Measurements from ENCODE around the gene CYB561D2.

CYB561D2 gene

DNA sequence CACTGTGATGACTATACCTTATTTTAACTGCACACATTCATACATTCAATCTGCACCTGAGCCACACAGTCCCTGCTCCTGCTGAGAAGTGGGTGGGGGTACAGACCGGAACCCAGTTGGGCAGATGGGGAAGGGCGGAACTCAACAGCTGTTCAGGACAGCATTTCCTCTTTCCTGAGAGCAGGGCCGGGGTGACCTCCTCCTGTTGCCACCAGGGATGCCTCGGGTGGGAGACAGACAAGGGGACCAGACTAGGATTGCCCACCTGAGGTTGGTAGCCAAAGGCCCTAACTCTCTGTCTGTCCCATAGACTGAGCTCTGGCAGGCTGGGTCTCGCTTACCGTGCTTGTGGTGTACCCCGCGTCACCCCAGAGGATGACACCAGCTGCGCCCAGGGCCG lies 32.0 kb upstream of the CYB561D2 start:
- no peak for TF ChIP-seq ESRRG (CRISPR knock-in tag; IDR thresholded peaks at IDR 0.05)
- no peak for TF ChIP-seq ZFP30 (CRISPR knock-in tag; IDR thresholded peaks at IDR 0.05)
- TF ChIP-seq, protein P1, sequence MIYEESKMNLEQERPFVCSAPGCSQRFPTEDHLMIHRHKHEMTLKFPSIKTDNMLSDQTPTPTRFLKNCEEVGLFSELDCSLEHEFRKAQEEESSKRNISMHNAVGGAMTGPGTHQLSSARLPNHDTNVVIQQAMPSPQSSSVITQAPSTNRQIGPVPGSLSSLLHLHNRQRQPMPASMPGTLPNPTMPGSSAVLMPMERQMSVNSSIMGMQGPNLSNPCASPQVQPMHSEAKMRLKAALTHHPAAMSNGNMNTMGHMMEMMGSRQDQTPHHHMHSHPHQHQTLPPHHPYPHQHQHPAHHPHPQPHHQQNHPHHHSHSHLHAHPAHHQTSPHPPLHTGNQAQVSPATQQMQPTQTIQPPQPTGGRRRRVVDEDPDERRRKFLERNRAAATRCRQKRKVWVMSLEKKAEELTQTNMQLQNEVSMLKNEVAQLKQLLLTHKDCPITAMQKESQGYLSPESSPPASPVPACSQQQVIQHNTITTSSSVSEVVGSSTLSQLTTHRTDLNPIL (CRISPR knock-in tag; IDR thresholded peaks at IDR 0.05; ENCODE audit: low read depth): no peak
- TF ChIP-seq ZNF70 (CRISPR knock-in tag; IDR thresholded peaks at IDR 0.05): no peak
- no peak for TF ChIP-seq TOX (CRISPR knock-in tag; IDR thresholded peaks at IDR 0.05; ENCODE audit: borderline replicate concordance)
- TF ChIP-seq, protein P2, sequence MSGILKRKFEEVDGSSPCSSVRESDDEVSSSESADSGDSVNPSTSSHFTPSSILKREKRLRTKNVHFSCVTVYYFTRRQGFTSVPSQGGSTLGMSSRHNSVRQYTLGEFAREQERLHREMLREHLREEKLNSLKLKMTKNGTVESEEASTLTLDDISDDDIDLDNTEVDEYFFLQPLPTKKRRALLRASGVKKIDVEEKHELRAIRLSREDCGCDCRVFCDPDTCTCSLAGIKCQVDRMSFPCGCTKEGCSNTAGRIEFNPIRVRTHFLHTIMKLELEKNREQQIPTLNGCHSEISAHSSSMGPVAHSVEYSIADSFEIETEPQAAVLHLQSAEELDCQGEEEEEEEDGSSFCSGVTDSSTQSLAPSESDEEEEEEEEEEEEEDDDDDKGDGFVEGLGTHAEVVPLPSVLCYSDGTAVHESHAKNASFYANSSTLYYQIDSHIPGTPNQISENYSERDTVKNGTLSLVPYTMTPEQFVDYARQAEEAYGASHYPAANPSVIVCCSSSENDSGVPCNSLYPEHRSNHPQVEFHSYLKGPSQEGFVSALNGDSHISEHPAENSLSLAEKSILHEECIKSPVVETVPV (CRISPR knock-in tag; IDR thresholded peaks at IDR 0.05): no peak
- TF ChIP-seq, protein P3, sequence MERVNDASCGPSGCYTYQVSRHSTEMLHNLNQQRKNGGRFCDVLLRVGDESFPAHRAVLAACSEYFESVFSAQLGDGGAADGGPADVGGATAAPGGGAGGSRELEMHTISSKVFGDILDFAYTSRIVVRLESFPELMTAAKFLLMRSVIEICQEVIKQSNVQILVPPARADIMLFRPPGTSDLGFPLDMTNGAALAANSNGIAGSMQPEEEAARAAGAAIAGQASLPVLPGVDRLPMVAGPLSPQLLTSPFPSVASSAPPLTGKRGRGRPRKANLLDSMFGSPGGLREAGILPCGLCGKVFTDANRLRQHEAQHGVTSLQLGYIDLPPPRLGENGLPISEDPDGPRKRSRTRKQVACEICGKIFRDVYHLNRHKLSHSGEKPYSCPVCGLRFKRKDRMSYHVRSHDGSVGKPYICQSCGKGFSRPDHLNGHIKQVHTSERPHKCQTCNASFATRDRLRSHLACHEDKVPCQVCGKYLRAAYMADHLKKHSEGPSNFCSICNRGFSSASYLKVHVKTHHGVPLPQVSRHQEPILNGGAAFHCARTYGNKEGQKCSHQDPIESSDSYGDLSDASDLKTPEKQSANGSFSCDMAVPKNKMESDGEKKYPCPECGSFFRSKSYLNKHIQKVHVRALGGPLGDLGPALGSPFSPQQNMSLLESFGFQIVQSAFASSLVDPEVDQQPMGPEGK (CRISPR knock-in tag; IDR thresholded peaks at IDR 0.05; ENCODE audit: borderline replicate concordance): no peak
- TF ChIP-seq ISL1 (CRISPR knock-in tag; IDR thresholded peaks at IDR 0.05): no peak
- no peak for TF ChIP-seq RARB (CRISPR knock-in tag; IDR thresholded peaks at IDR 0.05)
- TF ChIP-seq TCF4 (CRISPR knock-in tag; IDR thresholded peaks at IDR 0.05; ENCODE audit: borderline replicate concordance): no peak
- no peak for TF ChIP-seq ZNF8 (CRISPR knock-in tag; IDR thresholded peaks at IDR 0.05)
- TF ChIP-seq, protein P4, sequence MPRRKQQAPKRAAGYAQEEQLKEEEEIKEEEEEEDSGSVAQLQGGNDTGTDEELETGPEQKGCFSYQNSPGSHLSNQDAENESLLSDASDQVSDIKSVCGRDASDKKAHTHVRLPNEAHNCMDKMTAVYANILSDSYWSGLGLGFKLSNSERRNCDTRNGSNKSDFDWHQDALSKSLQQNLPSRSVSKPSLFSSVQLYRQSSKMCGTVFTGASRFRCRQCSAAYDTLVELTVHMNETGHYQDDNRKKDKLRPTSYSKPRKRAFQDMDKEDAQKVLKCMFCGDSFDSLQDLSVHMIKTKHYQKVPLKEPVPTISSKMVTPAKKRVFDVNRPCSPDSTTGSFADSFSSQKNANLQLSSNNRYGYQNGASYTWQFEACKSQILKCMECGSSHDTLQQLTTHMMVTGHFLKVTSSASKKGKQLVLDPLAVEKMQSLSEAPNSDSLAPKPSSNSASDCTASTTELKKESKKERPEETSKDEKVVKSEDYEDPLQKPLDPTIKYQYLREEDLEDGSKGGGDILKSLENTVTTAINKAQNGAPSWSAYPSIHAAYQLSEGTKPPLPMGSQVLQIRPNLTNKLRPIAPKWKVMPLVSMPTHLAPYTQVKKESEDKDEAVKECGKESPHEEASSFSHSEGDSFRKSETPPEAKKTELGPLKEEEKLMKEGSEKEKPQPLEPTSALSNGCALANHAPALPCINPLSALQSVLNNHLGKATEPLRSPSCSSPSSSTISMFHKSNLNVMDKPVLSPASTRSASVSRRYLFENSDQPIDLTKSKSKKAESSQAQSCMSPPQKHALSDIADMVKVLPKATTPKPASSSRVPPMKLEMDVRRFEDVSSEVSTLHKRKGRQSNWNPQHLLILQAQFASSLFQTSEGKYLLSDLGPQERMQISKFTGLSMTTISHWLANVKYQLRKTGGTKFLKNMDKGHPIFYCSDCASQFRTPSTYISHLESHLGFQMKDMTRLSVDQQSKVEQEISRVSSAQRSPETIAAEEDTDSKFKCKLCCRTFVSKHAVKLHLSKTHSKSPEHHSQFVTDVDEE (CRISPR knock-in tag; IDR thresholded peaks at IDR 0.05): no peak
- no peak for TF ChIP-seq ARNTL (CRISPR knock-in tag; IDR thresholded peaks at IDR 0.05; ENCODE audit: borderline replicate concordance, low read depth)
- TF ChIP-seq OSR1 (CRISPR knock-in tag; IDR thresholded peaks at IDR 0.05): no peak
- no peak for TF ChIP-seq CSDC2 (CRISPR knock-in tag; IDR thresholded peaks at IDR 0.05)
- TF ChIP-seq BACH2 (CRISPR knock-in tag; IDR thresholded peaks at IDR 0.05; ENCODE audit: borderline replicate concordance): no peak
- TF ChIP-seq ZC3H10 (CRISPR knock-in tag; IDR thresholded peaks at IDR 0.05): no peak
- TF ChIP-seq PPARA (CRISPR knock-in tag; IDR thresholded peaks at IDR 0.05; ENCODE audit: borderline replicate concordance): no peak
- TF ChIP-seq ZNF565 (CRISPR knock-in tag; conservative IDR thresholded peaks at IDR 0.05; ENCODE audit: low read depth): no peak
- TF ChIP-seq SNAI2 (CRISPR knock-in tag; IDR thresholded peaks at IDR 0.05): no peak
- no peak for ATAC-seq

DNA sequence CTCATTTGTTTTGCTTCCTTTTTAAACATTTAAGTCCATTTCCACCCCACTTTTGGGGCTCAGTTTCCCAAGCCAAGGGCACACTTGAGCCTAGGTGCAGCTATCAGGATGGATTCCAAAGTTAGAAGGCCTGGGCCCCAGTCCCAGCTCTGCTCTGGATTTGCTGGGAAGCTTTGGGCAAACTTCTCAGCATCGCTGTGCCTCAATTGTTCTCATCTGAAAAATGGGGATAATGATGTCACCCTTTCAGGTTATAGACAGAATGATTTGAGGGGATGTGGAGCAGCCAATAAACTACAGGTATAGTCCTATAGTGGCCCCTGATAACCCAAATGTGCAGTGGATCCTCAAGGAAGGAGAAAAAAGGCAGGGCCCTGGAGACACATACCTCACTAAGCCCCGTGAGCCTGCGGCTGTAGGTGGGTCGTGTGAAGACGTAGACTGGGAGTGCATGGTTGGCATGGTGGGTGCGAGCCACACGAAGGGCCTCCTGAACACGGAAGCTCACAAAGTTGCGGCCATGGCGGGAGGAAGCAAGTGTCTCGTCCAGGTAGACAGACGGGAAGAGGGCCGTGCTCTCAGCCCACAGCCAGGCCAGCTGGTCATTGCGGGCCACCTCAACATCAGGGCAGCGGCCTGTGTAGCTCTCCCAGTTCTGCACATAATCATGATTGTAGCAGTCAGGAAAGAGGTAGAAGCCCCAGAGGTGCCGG lies 31.3 kb upstream of the CYB561D2 start:
- TF ChIP-seq, protein P5, sequence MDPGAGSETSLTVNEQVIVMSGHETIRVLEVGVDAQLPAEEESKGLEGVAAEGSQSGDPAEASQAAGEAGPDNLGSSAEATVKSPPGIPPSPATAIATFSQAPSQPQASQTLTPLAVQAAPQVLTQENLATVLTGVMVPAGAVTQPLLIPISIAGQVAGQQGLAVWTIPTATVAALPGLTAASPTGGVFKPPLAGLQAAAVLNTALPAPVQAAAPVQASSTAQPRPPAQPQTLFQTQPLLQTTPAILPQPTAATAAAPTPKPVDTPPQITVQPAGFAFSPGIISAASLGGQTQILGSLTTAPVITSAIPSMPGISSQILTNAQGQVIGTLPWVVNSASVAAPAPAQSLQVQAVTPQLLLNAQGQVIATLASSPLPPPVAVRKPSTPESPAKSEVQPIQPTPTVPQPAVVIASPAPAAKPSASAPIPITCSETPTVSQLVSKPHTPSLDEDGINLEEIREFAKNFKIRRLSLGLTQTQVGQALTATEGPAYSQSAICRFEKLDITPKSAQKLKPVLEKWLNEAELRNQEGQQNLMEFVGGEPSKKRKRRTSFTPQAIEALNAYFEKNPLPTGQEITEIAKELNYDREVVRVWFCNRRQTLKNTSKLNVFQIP (CRISPR knock-in tag; IDR thresholded peaks at IDR 0.05; ENCODE audit: borderline replicate concordance, low read depth): no peak
- TF ChIP-seq, protein P3 (CRISPR knock-in tag; IDR thresholded peaks at IDR 0.05; ENCODE audit: borderline replicate concordance): no peak
- TF ChIP-seq OSR1 (CRISPR knock-in tag; IDR thresholded peaks at IDR 0.05): no peak
- no peak for TF ChIP-seq BACH2 (CRISPR knock-in tag; IDR thresholded peaks at IDR 0.05; ENCODE audit: borderline replicate concordance)
- TF ChIP-seq ARNTL (CRISPR knock-in tag; IDR thresholded peaks at IDR 0.05; ENCODE audit: borderline replicate concordance, low read depth): no peak
- TF ChIP-seq PPARA (CRISPR knock-in tag; IDR thresholded peaks at IDR 0.05; ENCODE audit: borderline replicate concordance): no peak
- ATAC-seq: no peak
